Stimulated activated CD8-positive, alpha-beta memory T cell treated with anti-CD3 and anti-CD28 coated beads, Interleukin-4, amount 100 ng/mL, for 1 hour (primary cell): ENCODE results near the gene CHM.
"Not testable (repeated sequence)": the region's sequence is repeated elsewhere in the genome, so short reads cannot be mapped to it uniquely, and the experiment has no call there.

Experiments used
- DNase-seq, 2 donors: peaks; one replicate each; pipeline ENCODE4 v3.0.0-alpha.2; 2020; ENCODE audit warnings: low read depth in 2 of 2, low spot score in 1 of 2

Gene CHM, protein sequence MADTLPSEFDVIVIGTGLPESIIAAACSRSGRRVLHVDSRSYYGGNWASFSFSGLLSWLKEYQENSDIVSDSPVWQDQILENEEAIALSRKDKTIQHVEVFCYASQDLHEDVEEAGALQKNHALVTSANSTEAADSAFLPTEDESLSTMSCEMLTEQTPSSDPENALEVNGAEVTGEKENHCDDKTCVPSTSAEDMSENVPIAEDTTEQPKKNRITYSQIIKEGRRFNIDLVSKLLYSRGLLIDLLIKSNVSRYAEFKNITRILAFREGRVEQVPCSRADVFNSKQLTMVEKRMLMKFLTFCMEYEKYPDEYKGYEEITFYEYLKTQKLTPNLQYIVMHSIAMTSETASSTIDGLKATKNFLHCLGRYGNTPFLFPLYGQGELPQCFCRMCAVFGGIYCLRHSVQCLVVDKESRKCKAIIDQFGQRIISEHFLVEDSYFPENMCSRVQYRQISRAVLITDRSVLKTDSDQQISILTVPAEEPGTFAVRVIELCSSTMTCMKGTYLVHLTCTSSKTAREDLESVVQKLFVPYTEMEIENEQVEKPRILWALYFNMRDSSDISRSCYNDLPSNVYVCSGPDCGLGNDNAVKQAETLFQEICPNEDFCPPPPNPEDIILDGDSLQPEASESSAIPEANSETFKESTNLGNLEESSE

DNA sequence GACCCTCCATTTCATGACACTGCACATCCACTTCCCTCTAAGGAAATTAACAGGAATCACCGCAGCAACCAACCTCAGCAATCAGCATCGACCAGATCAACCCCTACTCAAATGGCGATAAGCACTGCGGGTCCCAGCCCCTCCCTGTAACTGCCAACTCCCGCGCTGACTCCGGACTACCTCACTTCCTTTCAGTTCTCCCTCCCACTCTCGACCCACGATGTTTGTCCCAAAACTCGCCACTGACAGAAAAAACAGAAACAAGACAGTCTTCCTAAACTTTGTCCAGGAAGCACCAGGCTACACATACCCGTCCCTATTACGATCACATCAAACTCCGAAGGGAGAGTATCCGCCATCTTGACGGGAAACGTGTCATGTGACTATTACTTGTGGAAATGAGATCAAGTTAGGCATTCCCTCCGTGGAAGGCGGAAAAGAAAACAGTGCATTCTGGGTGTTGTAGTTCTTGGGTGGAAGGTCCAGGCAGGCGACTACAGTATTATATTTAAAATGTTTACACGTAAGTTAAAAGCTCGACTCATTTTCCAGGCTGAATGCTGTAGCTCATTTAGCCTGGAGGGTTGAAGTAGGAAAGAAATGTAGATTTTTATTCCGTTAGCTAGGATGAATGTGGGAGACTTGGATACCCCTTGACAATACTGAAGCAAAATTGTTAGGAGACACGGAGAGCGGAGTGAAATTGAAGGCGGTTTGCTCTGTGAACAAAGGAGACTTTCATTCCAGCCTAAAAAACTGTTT lies at the start of gene CHM:
CHM (minus strand) TSS at position 385 of the 762 bp plus-strand sequence; CDS start at position 359, 26 bp downstream.
- DNase-seq, result peak; percentile 3 to 12

- DNase-seq, result no peak
These were observed 31.3 kb upstream of the CHM start for GRCh38 chrX:86078650-86079049.

GRCh38 chrX:86066998-86067397 lies 19.6 kb upstream of the CHM start:
- DNase-seq, result no peak

GRCh38 chrX:86061407-86061806 lies 14.0 kb upstream of the CHM start:
- DNase-seq, result no peak

GRCh38 chrX:86051741-86052140 lies 4.4 kb upstream of the CHM start:
- no peak for DNase-seq

- no peak for DNase-seq
These were observed 550 bp upstream of the CHM start for GRCh38 chrX:86047936-86048280.

DNA sequence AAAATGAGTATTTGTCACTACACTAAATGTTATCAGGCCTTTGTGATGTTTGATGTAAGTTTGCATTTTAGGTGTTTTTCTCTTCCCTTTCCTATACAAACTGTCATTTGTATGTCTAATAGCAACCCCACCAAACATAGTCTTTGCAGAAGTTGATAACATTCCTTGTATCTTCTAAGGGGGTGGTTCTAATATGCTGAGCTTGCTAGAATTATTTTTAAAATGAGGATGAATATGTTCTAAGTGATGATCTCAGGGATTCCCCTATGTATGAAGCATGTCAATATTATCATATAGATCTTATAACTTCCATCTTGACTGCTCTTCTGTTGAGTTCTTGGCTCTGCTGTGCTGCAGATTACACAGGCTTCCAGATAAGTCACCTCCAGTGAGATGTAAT lies 3.1 kb downstream of the CHM start:
- DNase-seq, result no peak

GRCh38 chrX:86039625-86040568 lies 7.5 kb downstream of the CHM start:
- no peak for DNase-seq

- DNase-seq, result no peak
These were observed 14.0 kb downstream of the CHM start for GRCh38 chrX:86033385-86033784.

- DNase-seq, result no peak
These were observed 18.7 kb downstream of the CHM start for GRCh38 chrX:86028681-86029080.

DNA sequence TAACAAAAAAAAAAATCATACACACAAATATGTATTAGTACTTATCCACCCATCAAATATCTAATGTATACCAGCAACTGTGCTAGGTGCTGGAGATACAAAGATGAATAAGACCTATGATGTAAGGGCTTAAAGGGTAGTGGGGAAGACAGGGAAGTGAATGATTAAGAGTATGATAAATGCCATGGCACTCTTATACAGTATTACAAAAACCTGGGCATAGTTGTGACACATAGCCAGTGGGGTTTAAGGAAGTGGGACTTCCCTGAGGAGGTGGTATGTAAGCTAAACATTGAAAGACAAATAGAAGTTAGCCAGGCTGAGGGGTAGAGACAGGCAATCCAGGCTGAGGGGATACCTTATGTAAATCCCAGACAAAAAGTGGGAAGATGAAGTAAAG lies 23.5 kb downstream of the CHM start:
- DNase-seq, result no peak

DNA sequence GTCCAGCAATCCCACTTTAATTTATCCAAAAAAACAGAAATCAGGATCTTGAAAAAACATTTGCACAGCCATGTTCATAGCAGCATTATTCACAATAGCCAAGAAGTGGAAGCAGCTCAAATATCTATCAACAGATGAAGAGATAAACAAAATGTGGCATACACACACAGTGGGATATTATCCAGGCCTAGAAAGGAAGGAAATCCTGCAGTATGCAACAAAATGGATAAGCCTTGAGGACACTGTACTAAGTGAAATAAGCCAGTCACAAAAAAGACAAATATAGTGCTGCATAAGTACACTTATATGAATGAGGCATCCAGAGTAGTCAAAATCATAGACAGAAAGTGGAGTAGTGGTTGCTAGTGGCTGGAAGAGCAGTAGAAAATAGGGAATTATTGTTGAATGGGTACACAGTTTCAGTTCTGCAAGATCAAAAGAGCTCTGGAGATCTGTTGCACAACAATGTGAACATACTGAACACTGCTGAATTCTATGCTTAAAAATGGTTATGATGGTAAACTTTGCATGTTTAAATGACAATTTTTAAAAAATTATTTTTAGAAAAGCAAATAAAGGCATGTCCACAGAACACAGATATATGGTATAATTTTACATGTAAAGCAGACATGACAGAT lies 25.6 kb downstream of the CHM start:
- DNase-seq, result no peak

GRCh38 chrX:86016139-86016538 lies 31.2 kb downstream of the CHM start:
- DNase-seq, result no peak

- DNase-seq, result not testable (repeated sequence)
These were observed 32.4 kb downstream of the CHM start for GRCh38 chrX:86014959-86015358.

DNA sequence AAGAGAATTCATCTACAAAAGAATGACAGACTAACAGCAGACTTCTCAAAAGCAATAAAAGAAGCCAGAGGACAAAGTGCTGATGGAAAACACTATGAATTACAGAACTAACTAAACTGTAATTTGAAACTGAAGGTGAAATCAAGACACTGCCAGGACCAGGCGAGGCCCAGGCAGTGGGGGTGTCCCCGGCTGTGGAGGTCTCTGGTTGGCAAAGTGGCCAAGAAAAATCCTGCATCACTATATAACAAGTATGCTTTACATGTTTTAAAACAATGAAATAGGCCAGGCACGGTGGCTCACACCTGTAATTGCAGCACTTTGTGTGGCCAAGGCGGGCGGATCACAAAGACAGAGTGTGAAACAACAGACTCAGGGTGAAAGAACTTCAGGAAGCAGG lies 32.9 kb downstream of the CHM start:
- no peak for DNase-seq

GRCh38 chrX:86013792-86014191 lies 33.6 kb downstream of the CHM start:
- DNase-seq, result no peak

- DNase-seq, result no peak
These were observed 35.2 kb downstream of the CHM start for GRCh38 chrX:86012188-86012587.

DNA sequence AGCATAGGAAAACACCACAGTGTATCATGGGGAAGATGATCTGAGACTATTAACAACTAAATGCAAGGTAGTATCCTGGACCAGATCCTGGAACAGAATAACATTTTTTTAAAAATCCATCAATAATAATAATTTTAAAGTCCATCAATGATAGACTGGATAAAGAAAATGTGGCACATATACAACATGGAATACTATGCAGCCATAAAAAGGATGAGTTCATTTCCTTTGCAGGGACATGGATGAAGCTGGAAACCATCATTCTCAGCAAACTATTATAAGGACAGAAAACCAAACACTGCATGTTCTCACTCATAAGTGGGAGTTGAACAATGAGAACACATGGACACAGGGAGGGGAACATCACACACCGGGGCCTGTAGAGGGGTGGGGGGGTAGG lies 37.6 kb downstream of the CHM start:
- DNase-seq, result not testable (repeated sequence)

DNA sequence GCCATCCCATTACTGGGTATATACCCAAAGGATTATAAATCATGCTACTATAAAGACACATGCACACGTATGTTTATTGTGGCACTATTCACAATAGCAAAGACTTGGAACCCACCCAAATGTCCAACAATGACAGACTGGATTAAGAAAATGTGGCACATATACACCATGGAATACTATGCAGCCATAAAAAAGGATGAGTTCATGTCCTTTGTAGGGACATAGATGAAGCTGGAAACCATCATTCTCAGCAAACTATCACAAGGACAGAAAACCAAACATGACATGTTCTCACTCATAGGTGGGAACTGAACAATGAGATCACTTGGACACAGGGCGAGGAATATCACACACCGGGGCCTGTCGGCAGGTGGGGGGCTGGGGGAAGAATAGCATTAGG lies 39.5 kb downstream of the CHM start:
- DNase-seq, result not testable (repeated sequence)

DNA sequence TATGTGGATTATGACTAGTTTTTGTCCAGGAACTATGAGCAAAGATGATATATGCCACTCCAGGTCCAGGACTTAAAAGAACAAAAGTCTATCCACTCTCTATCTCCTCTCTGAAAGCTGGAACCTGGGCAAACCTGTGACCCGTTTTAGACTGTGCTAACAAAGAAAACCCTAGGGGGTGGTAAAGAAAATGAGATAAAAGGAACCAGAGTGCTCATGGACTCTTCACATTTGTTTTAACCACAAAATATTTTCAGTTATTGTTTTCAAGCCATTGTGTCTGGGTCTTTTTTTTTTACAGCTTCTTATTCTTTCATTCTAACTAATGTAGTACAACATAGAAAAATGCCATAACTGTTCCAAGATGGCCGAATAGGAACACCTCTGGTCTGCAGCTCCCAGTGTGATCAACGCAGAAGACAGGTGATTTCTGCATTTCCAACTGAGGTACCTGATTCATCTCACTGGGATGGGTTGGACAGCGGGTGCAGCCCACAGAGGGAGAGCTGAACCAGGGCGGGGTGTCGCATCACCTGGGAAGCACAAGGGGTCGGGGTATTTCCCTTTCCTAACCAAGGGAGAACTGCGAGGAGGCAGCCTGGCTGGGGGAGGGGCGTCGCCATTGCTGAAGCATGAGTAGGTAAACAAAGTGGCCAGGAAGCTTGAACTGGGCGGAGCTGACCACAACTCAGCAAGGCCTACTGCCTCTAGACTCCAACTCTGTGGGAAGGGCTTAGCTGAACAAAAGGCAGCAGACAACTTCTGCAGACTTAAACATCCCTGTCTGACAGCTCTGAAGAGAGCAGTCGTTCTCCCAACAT lies 45.1 kb downstream of the CHM start:
- DNase-seq, result no peak
